Measurements from ENCODE around the gene SEMA4A.
A peak's percentile ranks its signal among the peaks of the same experiment; 100 is the strongest.
"Not testable (repeated sequence)": the region's sequence is repeated elsewhere in the genome, so short reads cannot be mapped to it uniquely, and the experiment has no call there.

SEMA4A gene

GRCh38 chr1:156191292-156191964 is 38.0 kb downstream of the SEMA4A start:
- no peak for DNase-seq (ENCODE audit: low read depth in 2 of 2, low spot score in 1 of 2)

- no peak for DNase-seq (ENCODE audit: low read depth in 2 of 2, low spot score in 1 of 2)
These were observed 39.8 kb downstream of the SEMA4A start for GRCh38 chr1:156193208-156193487.

GRCh38 chr1:156193488-156194299 is 40.3 kb downstream of the SEMA4A start, which contains the start of gene SLC25A44:
TSS of gene SLC25A44 (plus strand) at chr1:156194104. CDS start at chr1:156199848, 5,744 bp downstream.
- DNase-seq (ENCODE audit: low read depth in 2 of 2, low spot score in 1 of 2) = peak; percentile 90 to 93

- no peak for DNase-seq (ENCODE audit: low read depth in 2 of 2, low spot score in 1 of 2)
These were observed 40.9 kb downstream of the SEMA4A start for GRCh38 chr1:156194300-156194652.

- no peak for DNase-seq (ENCODE audit: low read depth in 2 of 2, low spot score in 1 of 2)
These were observed 42.5 kb downstream of the SEMA4A start for GRCh38 chr1:156195853-156196252.

GRCh38 chr1:156196445-156196844 is 43.1 kb downstream of the SEMA4A start:
- DNase-seq (ENCODE audit: low read depth in 2 of 2, low spot score in 1 of 2) = no peak

GRCh38 chr1:156198831-156199349 is 45.5 kb downstream of the SEMA4A start:
- no peak for DNase-seq (ENCODE audit: low read depth in 2 of 2, low spot score in 1 of 2)

GRCh38 chr1:156200044-156200443 is 46.7 kb downstream of the SEMA4A start:
- DNase-seq (ENCODE audit: low read depth in 2 of 2, low spot score in 1 of 2) = no peak

GRCh38 chr1:156203331-156203730 is 49.9 kb downstream of the SEMA4A start:
- DNase-seq (ENCODE audit: low read depth in 2 of 2, low spot score in 1 of 2) = no peak

GRCh38 chr1:156204686-156205085 is 51.3 kb downstream of the SEMA4A start:
- DNase-seq (ENCODE audit: low read depth in 2 of 2, low spot score in 1 of 2) = no peak

- no peak for DNase-seq (ENCODE audit: low read depth in 2 of 2, low spot score in 1 of 2)
These were observed 57.9 kb downstream of the SEMA4A start for GRCh38 chr1:156211243-156211642.

- DNase-seq (ENCODE audit: low read depth in 2 of 2, low spot score in 1 of 2) = no peak
These were observed 58.7 kb downstream of the SEMA4A start for GRCh38 chr1:156212130-156212529.

- DNase-seq (ENCODE audit: low read depth in 2 of 2, low spot score in 1 of 2) = peak; percentile 89 to 93
These were observed 59.7 kb downstream of the SEMA4A start, which contains the start of gene PMF1 for GRCh38 chr1:156212833-156213643. TSS of gene PMF1 (plus strand) at chr1:156213007. CDS start at chr1:156213016, 9 bp downstream.

GRCh38 chr1:156213644-156213966 is 60.2 kb downstream of the SEMA4A start:
- no peak for DNase-seq (ENCODE audit: low read depth in 2 of 2, low spot score in 1 of 2)

GRCh38 chr1:156214024-156214748 is 60.8 kb downstream of the SEMA4A start:
- DNase-seq (ENCODE audit: low read depth in 2 of 2, low spot score in 1 of 2) = no peak

- DNase-seq (ENCODE audit: low read depth in 2 of 2, low spot score in 1 of 2) = not testable (repeated sequence)
These were observed 63.1 kb downstream of the SEMA4A start for GRCh38 chr1:156216361-156217086.

GRCh38 chr1:156217871-156218270 is 64.5 kb downstream of the SEMA4A start:
- no peak for DNase-seq (ENCODE audit: low read depth in 2 of 2, low spot score in 1 of 2)

GRCh38 chr1:156220226-156220625 is 66.8 kb downstream of the SEMA4A start:
- no peak for DNase-seq (ENCODE audit: low read depth in 2 of 2, low spot score in 1 of 2)

GRCh38 chr1:156221986-156222692 is 68.8 kb downstream of the SEMA4A start:
- no peak for DNase-seq (ENCODE audit: low read depth in 2 of 2, low spot score in 1 of 2)

- no peak for DNase-seq (ENCODE audit: low read depth in 2 of 2, low spot score in 1 of 2)
These were observed 72.3 kb downstream of the SEMA4A start for GRCh38 chr1:156225677-156226014.
